ENCODE measurements around the gene LYPLA2.

LYPLA2 gene

DNA sequence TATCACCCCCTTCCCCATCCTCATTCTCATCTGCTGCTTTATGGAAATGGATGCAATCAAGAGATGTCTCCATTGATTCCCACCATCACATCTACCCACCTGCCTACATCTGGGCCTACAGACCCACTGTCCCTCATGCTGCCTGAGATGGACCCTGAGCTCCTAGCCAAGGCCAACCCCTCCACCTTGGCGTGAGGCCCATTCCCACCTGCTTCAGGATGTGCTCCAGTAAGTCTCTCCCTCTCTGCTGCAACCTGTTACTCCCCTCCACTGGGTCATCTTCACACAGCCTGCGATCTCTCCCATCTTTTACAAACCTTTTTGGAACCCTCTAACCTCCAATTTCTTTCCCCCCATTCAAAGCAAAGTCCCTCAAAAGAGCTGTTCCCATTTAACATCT, 14.1 kb downstream of the LYPLA2 start:
- no peak overlapping the region for H3K4me3 ChIP-seq (ENCODE audit: low read depth, low read length)
- in situ Hi-C loops (cut with HindIII; ENCODE audit: low sequenced_read_pairs), result no loop called here
- TF ChIP-seq, protein P1, sequence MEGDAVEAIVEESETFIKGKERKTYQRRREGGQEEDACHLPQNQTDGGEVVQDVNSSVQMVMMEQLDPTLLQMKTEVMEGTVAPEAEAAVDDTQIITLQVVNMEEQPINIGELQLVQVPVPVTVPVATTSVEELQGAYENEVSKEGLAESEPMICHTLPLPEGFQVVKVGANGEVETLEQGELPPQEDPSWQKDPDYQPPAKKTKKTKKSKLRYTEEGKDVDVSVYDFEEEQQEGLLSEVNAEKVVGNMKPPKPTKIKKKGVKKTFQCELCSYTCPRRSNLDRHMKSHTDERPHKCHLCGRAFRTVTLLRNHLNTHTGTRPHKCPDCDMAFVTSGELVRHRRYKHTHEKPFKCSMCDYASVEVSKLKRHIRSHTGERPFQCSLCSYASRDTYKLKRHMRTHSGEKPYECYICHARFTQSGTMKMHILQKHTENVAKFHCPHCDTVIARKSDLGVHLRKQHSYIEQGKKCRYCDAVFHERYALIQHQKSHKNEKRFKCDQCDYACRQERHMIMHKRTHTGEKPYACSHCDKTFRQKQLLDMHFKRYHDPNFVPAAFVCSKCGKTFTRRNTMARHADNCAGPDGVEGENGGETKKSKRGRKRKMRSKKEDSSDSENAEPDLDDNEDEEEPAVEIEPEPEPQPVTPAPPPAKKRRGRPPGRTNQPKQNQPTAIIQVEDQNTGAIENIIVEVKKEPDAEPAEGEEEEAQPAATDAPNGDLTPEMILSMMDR (IDR thresholded peaks at IDR 0.05; ENCODE audit: low read depth, low read length, missing control alignments), result no peak
- DNase-seq (ENCODE audit: low read depth), result no peak

GRCh38 chr1:23806280-23806679, 15.3 kb downstream of the LYPLA2 start:
- in situ Hi-C loops (cut with HindIII; ENCODE audit: low sequenced_read_pairs), result no loop called here
- TF ChIP-seq, protein P1 (IDR thresholded peaks at IDR 0.05; ENCODE audit: low read depth, low read length, missing control alignments), result no peak
- no peak for DNase-seq (ENCODE audit: low read depth)
- H3K4me3 ChIP-seq (ENCODE audit: low read depth, low read length), result no peak overlapping the region

DNA sequence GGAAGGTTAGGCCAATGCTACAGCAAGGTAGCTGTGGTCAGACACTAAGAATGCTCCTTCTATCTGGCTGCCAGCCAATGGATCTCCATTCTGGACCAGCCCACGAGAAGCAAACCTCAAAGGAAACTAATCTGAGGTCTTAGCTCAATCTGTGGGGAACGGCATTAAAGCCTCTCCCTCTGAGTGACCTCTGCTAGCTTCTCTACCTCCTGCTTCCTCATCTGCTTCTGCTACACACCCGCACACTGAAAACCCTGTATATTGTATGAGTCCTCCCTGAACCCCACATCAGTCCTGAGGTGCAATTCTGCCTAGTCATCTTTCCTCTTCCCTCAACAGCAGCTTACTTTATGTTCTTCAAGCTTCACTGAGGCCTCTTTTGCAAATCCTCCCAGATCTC, 16.5 kb downstream of the LYPLA2 start:
- TF ChIP-seq, protein P1 (IDR thresholded peaks at IDR 0.05; ENCODE audit: low read depth, low read length, missing control alignments), result no peak
- no peak overlapping the region for H3K4me3 ChIP-seq (ENCODE audit: low read depth, low read length)
- in situ Hi-C loops (cut with HindIII; ENCODE audit: low sequenced_read_pairs), result no loop called here
- no peak for DNase-seq (ENCODE audit: low read depth)

- in situ Hi-C loops (cut with HindIII; ENCODE audit: low sequenced_read_pairs), result no loop called here
- TF ChIP-seq, protein P1 (IDR thresholded peaks at IDR 0.05; ENCODE audit: low read depth, low read length, missing control alignments), result peak; percentile 79
- no peak for DNase-seq (ENCODE audit: low read depth)
- no peak overlapping the region for H3K4me3 ChIP-seq (ENCODE audit: low read depth, low read length)
Observed at GRCh38 chr1:23809751-23810171, 18.8 kb downstream of the LYPLA2 start.

DNA sequence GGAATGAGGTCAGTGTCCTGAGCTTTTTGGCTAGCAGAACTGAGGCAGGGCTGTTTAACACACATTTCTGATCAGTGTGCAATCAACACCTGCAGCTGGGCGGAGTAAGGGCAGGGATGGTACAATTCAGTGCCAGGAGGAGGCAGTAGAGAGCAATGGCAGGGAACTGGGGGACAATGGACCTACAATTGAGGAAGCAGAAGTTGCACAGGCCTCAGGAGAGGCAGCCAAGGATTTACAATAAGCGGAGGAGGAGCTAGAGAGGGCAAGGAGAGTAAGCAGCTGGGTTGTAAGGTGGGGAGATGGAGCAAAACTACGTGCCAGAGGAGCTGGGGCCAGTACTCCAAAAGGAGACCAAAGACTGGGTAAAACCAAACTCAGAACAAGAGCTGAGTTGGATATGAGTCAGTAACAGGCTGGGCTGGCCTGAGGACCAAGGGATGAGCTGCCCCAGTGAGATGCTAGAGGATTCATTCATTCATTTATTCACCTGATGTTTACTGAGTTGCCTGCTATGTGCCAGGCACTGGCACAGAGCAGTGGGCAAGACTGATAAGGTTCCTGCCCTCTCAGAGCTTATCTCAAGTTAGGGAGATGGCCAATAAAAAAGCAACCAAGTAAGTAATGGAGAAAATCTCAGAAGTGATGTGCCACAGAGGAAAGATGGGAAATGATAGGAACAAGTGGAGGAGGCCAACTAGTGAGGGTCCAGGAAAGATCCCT, 20.0 kb downstream of the LYPLA2 start:
- DNase-seq (ENCODE audit: low read depth), result no peak
- in situ Hi-C loops (cut with HindIII; ENCODE audit: low sequenced_read_pairs), result no loop called here
- TF ChIP-seq, protein P1 (IDR thresholded peaks at IDR 0.05; ENCODE audit: low read depth, low read length, missing control alignments), result peak; percentile 63
- no peak overlapping the region for H3K4me3 ChIP-seq (ENCODE audit: low read depth, low read length)

DNA sequence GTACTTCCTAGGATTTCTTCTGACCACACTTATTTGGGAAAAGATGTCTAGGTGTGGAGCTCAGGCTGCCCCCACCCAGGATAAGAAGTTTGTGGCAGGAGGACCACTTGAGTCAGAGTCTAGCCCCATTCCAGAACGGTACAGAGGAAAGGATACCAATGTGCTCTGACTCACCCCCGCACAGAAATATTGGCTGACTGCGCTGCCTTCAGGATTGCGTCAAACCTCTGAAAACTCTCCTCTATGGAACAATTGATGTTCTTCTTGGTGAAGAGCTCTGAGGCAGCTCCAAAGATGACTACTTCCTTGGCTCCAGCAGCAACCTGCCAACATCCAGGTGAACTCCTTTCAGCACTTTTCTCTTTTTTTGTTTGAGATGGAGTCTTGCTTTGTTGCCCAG, 23.1 kb downstream of the LYPLA2 start:
- TF ChIP-seq, protein P1 (IDR thresholded peaks at IDR 0.05; ENCODE audit: low read depth, low read length, missing control alignments), result no peak
- no peak overlapping the region for H3K4me3 ChIP-seq (ENCODE audit: low read depth, low read length)
- in situ Hi-C loops (cut with HindIII; ENCODE audit: low sequenced_read_pairs), result no loop called here
- DNase-seq (ENCODE audit: low read depth), result no peak
